ENCODE measurements around the gene TRIM44.
"Not testable (repeated sequence)": the region's sequence is repeated elsewhere in the genome, so short reads cannot be mapped to it uniquely, and the experiment has no call there.

TRIM44 gene

DNA sequence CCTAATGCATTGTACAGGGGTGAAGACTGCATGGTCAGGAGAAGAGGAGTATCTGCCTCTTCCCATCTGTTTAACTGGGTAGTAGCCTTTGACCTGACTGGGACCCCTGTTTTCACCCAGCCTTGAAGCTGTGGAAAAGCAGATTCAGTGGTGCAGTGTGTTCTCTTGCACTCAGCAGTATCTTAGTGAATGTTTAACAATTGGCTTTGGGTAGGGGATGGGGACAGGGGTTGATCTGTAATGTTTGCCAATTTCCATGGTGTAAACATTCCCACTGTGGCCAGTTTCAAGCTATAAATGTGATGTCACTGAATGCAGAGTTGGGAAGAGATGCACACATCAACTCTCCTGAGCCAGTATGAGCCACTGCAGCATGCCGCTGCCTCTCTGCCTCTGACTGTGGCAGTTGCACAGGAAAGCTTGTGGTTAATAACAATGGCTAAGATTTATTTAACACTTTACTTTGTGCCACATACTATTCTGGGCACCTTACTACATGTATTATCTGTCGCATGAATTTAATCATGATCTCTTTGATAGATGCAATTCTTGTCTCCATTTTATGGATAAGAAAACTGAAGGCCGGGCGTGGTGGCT is 28.6 kb upstream of the TRIM44 start:
- DNase-seq: no peak

DNA sequence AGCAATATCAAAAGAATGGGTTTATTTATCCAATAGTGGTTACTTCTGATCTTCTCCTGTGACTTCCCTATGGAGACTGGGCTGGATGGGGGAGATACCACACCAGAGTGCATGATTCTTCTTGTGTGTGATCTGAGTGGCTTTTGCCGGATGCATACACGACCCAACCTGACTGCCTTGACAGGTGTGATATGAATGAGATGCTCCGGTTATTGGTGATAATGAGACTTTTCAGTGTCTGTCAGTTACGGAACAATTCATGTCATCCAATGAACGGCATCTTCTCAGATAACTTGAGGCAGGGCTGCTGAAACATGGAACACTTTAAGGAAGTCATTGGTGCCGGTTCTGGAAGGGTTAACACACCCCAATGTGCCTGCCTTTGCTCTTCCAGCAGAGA is 26.6 kb upstream of the TRIM44 start:
- DNase-seq: no peak

DNA sequence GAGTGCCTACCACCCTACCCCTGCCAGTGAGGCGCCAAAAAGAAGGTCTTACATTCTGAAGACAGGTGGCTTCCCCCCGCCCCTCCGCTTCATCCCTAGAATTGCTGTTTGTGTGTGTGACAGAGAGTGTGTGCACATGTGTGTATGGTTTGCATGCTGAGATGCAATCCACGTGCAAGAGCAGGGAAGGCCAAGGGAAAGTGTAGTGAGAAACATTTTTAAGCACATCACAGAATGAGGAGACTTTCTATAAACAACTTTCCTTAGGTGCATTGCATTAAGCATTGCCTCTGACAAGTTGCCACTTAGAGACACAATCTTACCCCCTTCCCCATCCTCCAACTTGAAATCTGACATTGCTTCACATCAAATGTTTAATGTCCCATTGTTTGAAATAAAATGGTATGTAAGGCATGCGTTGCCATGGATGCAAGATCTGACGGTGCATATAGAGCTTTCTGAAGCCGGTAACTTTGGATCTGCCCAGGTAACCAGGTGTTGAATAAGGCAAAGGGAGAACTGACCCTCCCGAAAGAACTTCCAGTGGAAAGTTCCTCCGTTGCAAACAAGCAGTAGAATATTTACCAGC is 22.9 kb upstream of the TRIM44 start:
- no peak for DNase-seq

DNA sequence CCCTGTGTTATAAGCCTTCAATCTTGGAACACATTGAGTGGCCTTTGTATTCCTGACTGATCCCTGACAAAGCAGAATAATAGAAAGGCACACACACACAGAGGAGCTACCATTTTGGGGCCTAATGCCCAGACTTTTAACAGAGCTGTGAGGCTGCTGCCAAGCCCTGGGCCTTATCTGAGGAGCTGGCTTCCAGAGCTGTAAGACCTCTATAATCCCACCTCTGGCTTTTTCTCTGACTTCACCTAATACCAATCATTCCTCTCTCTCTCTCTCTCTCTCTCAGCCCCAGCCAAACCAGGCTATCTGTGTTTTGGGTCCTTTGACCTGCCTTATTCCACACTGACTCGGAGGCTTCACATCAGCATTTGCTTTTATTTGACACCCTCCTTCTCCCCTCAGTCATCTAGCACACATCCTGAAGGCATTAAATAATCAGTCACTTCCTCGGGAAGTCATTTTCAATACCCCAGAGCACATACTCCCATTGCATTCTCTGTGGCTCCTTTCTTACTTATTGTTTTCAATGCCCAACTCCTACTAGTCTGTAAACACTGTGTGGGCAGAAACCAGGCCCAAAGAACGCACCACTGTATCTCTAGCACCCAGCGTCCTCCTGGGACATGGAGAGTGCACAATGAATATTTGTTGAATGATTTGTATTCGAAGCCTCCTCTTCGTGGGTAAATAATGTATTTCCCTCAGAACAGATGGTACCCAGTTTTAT is 21.2 kb upstream of the TRIM44 start:
- no peak for DNase-seq

DNA sequence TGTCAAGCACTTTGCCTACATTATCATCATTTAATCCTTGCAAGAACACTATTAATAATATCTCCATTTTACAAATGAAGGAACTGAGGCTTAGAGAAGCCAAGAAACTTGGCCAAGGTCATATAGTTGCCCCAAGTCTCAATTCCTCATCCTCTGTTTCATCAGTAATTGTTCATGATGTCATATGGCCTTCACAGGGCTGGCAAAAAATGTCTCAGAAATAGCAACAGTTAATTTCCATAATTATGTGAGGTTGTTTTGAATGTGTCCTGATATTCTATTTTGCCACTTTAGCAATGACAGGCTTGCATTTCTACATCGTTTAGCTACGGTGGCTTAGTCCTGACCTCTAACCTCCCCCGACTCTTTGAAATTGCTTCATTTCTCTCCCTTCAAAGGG is 20.6 kb upstream of the TRIM44 start:
- no peak for DNase-seq

DNA sequence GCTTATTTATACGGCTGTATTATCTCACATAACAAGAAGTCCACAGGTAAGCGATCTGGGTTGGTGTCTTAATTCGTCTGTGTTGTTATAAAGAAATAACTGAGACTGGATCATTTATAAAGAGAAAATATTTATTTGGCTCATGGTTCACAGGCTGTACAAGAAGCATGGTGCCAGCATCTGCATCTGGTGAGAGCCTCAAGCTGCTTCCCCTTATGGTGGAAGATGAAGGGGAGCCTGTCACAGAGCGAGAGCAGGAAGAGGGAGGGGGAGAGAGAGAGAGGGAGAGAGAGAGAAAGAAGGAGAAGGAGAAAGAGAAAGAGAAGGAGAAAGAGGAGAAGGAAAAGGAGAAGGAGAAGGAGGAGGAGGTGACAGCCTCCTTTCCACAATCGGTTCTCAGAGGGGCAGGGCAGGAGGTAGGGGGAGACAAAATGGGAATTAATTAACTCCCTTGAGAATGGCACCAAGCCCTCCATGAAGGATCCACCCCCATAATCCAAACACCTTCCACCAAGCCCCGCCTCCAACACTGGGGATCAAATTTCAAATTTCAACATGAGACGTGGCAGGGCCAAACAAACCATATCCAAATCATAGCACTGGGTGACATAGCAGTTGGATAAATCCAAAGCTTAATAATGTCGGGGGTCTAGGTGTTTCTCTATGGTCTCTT is 15.0 kb upstream of the TRIM44 start:
- no peak for DNase-seq

DNA sequence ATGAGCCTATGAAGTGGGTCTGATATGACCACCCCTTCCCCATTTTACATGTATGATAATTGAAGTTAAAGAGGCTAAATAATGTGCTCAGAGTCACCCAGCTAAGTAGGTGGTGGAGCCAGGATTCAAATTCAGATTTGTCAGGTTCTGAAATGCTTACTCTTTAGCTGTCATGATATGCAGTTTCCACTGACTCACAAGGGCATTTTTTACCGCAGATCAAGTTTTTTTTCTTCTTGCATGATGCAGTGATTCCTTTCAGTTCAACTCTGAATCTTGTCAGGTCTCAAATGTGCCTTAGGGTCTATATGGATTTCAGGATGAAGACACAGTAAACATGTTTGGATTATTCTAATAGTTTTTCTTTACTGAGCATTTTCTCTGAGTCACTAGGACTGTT is 12.6 kb upstream of the TRIM44 start:
- DNase-seq: no peak

DNA sequence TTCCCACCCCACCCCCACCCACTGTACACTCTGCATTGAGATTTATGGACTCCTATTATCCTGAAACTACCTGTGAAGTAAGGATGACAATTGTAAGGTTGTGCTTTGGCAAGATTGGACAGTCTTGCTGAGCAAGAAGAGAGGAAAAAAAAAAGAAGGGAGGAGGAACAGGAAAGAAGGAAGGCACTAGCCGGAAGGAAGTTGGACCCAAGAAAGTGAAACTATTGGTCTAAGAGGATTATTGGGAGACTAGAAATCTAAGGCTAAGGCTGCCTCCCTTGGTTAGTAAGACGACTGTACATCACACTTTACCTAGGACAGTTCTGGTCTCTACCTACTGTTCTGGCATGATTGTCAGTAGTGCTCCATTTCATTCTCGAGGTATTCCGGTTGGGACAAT is 12.1 kb upstream of the TRIM44 start:
- no peak for DNase-seq

DNA sequence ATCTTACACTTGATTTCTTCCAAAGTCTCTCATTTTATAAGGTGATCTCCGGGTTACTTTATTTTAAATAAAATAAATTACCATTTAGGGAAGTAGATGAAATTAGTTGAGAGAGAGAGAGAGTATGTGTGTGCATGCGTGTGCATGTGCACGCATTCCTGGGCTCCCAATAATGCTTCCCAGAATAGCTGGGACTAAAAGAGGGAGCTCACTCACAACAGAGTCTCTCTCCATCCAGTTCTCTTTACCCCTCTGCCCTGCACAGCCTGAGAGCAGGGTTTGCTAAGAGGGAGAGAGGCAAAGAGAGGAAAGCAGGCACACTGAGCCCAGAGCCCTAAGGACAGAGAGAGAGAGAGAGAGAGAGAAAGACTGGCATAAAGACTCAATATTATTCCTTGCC is 11.3 kb upstream of the TRIM44 start:
- DNase-seq: no peak

DNA sequence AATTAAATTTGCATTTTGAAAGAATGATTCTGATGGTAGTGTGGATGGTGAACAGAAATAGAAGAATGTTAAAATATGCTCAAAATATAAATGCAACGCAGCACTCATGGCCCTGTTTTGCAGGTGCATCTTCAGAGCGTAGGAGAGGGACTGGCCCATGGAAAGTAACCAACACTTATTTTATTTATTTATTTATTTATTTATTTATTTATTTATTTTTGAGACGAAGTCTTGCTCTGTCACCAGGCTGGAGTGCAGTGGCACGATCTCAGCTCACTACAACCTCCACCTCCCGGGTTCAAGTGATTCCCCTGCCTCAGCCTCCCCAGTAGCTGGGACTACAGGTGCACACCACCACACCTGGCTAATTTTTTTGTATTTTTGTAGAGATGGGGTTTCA is 9.8 kb upstream of the TRIM44 start:
- not testable (repeated sequence) for DNase-seq

DNA sequence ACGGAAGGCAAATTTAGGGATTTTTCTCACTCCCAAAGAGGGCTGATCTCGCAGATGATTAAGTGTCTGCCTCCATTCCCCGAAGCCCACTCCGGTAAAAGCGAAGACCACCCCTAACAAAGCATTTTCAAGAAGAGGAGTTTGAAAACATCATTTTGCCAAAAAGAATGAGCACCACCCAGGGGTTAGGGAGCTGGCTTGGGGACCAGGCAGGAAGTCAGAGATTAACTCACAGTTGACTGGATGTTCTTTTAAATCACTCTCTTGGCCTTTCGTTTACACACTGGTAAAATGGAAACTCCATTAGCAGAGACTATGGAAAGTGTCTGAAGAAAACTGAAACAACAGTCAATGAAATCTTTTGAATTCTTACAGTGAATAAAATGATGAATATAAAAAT is 7.9 kb upstream of the TRIM44 start:
- DNase-seq: no peak

DNA sequence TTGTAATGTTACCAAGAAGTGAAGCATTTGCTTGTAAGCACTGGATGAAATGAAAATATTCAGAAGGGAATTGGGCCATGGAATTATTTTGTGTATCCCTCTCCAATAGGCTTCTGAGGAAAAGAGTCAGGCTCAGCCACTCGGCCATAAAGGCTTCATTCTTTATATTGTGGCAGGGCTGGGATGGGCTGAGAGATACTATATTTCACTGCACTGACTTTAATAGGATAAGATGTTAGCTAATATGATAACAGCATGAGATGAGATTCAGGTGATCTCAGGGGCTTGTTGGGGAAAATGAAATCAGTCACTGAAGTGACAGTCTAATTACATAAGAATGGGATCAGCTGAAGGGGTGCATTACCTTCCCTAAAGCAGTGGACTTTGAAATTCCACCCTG is 7.3 kb upstream of the TRIM44 start:
- DNase-seq: no peak

DNA sequence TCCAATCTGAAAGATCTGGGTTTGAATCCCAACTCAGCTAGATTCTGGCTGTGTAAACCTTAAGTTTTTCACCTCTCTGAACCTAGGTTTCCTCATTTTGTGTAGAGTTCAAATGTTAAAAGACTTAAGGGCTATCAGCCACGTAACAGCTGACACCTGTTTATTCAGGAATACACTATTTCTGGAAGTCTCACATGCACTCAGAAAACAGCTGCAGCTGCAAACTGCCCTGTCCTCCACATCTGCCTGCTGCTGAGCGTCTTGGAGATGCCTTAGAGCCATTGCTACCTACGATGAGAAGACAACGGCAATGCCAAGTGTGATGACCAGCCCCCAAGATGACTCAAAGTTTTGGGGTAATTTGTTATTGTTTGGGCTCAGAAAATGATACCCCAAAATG is 6.7 kb upstream of the TRIM44 start:
- DNase-seq: no peak

DNA sequence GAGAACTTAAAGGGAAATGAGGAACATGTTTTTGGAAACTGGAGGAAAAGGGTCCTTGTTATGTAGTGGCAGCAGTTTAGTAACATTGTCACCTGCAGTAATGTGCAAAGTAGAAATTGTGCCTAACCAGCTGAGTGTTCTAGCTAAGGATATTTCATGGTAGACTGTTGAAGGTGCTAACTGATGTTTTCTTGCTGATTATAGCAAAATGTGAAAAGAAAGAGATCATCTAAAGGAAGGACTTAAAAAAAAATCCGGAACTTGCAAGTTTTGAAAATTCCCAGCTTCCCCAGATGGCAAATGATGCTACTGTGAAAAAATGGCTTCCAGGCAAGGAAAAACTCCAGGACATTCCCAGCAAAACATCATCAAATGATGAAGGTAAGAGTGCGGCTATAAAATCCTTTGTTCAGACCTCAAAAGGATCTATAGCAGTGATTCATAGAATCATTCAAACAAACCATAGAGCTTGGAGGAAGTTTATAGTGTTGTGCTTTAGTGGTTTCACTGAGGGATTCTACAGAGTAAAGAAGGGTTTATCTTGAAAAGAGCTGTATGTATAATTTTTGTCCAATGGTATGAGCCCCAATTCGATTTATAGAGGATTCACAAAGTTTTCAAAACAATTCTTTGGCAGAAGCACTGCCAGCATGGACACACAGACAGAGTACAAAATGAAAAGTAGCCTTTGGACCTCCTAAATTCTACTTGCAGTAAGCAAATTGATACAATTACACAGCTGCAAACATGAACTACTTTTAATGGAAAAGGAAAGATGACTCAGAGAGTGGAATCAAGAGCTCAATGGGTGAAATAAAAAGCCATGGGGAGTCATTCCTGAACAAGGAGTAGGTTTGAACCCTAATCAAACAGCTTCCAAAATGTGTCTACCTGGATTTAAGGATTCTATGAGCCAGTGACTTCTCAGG is 4.3 kb upstream of the TRIM44 start:
- no peak for DNase-seq

DNA sequence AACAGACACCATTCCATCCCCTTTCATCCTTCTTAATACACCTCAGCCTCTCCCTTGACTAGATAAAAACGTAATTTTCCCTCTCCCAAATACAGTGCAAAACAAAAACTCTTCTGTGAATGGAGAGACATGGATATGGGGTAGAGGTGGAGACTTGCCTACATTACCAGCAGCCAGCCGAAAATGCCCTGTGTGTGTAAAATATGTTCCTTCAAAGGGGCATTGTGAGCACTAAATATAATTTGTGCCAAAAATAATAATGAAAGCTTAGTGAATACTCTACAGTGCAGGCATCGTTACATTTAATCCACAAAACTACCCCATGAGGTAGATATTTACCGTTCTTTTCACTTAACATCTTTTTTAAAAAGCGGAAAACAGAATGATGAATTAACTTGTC is 1.0 kb upstream of the TRIM44 start:
- no peak for DNase-seq

DNA sequence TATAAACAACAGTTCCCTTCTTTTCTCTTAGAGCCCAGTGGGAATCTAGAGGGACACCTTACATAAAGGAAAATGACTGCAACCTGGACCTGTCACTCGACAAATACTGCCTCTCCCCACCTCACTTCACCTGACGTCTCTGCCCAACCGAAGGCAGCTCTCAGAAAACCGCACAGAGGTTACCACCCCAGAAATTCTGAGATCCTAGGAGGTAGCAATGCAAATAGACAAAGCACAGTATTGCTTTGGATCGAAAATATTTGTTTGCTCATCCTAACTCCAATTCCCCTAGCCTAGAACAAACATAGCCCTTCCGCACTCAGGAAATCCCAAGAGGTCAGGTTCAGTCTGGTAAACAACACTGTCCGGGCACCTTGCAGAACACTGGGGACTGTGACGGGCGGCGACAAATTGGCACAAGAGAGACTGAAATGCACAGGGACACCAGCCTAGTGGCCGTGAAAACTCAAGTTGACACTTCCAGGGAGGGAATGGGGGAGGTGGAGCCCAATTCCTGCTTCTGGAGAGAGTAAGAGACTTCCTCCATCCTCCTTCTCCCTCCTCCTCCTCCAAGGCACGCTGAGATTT is 420 bp upstream of the TRIM44 start:
- peak; percentile 62 to 68 for DNase-seq

DNA sequence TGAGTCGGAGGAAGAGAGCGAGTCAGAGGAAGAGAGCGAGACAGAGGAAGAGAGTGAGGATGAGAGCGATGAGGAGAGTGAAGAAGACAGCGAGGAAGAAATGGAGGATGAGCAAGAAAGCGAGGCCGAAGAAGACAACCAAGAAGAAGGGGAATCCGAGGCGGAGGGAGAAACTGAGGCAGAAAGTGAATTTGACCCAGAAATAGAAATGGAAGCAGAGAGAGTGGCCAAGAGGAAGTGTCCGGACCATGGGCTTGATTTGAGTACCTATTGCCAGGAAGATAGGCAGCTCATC is 780 bp downstream of the TRIM44 start:
- DNase-seq: no peak

DNA sequence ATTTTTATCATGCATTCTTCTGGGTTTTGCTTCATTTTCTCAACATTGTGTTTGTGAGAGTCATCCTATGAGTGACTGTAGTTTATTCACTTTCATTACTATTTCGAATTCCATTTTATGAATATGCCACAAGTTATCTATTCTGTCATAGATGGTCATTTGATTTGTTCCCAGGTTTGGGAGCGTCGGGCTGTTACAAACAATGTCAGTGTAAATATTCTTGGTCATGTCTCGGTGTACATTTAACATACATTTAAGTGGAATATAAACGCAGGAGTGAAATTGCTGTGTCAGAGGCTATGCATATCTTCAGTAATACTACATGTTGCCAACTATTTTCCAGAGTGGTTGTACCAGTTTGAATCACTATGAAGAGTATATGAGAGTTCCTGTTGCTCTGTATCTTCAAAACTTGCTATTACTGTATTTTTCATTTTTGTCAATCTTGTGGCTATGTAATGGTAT is 2.4 kb downstream of the TRIM44 start:
- DNase-seq: no peak

DNA sequence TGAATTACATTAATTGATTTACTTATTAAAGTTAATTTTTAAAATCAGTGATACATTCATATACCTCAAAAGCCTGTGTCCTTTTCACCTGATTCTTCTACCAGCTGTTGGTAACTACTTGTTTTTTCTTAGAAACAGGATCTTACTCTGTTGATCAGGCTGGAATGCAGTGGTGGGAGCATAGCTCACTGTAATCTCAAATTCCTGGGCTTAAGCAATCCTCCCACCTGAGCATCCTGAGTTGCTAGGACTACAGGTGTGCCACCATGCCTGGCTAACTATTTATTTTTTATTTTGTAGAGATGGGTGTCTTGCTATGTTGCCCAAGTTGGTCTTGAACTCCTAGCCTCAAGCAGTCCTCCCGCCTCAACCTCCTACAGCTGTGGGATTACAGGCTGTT is 4.7 kb downstream of the TRIM44 start:
- no peak for DNase-seq

DNA sequence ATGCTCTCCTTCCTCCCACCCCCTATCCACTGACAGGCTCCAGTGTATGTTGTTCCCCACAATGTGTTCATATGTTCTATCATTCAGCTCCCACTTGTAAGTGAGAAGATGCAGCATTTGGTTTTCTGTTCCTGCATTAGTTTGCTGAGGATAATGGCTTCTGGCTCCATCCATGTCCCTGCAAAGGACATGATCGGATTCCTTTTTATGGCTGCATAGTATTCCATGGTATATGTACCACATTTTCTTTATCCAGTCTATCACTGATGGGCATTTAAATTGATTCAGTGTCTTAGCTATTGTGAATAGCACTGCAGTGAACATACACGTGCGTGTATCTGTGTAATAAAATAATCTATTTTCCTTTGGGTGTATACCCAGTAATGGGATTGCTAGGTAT is 5.8 kb downstream of the TRIM44 start:
- not testable (repeated sequence) for DNase-seq

DNA sequence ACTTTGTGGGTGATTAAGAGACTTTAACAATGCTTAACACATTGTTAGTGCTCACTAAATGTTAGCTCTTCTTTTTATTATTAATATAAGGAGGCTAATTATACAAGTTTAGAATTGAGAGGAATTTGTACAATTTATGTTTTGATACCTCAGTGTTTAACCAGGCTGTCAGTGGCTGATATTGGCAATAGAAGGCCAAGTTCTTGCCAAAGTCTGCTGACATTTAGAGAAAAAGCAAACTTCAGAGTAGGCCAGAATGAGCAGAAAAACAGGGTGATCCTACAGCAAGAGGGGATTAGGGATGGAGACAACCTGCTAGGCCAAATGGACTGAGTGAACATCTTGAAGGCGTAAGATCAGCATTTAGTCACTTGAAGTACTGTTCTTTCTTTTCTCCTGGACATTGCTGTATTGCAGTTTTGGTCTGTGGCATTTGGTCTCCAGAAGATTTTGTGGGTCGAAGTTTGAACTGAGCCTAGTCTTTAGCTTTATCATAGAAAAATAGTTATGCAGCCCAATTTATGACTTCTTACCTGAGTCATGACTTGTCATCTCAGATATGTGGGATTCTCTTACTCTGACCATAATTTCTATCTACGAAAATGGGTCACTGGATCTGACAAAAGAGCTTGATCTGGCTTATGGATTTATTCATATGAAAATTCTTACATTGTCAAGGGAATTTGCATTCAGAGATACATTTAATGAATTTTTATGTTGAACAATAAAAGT is 9.0 kb downstream of the TRIM44 start:
- no peak for DNase-seq

DNA sequence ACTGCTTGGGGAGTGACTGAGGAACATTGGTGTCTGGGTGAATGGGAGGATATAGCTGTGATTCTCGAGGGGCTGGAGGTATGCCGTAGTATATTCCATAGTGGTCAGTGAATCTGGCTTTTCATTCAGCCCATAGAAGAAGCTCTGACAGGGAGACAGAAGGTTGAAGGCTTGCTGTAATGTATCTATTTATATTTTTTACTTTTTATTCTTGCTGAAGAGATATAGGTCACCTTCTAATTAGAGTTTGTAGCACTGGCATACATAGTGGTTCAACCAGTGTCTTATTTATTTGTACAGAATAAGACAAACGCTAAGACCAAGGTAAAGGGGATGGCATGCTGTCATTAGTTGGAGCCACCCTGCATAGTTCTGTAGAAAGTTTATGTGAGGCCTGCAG is 10.0 kb downstream of the TRIM44 start:
- no peak for DNase-seq
